HG03025 (cell line): ENCODE measurements around the gene DNAH14.
"Not testable (repeated sequence)": the region's sequence is repeated elsewhere in the genome, so short reads cannot be mapped to it uniquely, and the experiment has no call there.

Experiments used
- ATAC-seq: cut with Tn5 transposase; IDR thresholded peaks from one replicate; pipeline ENCODE4 v1.9.1; 2021; ENCODE audit warnings: mild to moderate bottlenecking, moderate library complexity; ENCODE audit not compliant: unreplicated experiment, low FRiP score

DNAH14 gene

GRCh38 chr1:225374996-225375395 lies 445.5 kb downstream of the DNAH14 start:
- ATAC-seq: no peak

DNA sequence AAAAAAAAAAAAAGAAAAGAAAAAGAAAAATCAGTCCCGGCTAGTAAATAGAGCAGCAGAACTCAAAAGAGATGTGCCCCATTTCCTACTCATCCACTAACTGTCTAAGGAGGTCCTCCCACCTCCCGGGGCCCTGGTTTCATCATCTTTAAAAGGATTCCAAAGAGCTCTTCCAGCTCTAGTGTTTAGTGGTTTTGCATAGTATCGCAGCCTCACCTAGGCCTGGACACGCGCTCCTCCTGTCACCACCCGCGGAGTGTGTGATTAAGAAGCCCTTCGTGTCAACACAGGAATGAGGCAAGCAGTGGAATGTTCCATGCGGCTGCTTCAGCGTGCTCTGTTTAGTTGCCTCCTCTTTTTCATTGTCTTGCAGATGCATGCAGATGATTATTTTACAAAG lies 449.4 kb downstream of the DNAH14 start:
- no peak for ATAC-seq

GRCh38 chr1:225380691-225381090 lies 451.2 kb downstream of the DNAH14 start:
- no peak for ATAC-seq

- not testable (repeated sequence) for ATAC-seq
Measured at GRCh38 chr1:225386860-225387259, 457.4 kb downstream of the DNAH14 start.

DNA sequence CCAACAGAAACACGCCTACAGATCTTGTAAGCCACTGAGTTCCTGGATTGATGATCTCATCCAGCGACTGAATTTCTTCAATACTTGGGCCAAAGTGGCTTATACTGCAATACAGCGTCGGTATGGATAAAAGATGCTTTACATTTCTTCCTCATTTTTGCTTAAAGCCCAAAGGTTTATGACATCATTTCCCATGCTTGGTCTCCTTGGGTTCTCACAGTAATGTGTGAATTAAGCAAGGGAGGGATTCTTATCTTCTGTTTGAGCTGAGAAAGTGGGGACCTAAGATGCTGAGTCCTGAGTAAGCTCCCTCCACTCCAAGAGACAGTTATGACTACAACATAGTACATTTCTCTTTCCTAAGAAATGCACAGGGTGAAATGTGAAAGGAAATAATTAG lies 458.9 kb downstream of the DNAH14 start:
- no peak for ATAC-seq

DNA sequence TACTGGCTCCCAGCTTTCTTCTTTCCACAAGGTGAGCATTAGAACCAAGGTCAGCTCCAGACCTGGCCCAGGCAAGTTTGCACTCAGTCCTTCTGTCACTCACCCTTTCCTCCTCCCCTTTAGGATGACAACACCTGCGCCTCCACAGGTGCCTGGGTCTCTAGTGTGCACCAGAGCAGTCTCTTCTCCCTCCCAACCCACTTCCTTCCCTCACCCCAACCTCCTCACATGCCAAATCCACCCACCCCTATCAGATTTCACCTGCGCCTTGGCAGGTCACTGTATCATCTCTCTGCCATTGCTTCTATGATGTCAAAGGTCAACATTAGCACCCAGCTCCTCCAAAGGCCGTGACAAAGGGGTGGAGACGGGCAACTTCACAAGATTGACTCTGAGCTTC lies 460.4 kb downstream of the DNAH14 start:
- ATAC-seq: no peak

GRCh38 chr1:225396357-225396756 lies 466.9 kb downstream of the DNAH14 start:
- ATAC-seq: no peak

DNA sequence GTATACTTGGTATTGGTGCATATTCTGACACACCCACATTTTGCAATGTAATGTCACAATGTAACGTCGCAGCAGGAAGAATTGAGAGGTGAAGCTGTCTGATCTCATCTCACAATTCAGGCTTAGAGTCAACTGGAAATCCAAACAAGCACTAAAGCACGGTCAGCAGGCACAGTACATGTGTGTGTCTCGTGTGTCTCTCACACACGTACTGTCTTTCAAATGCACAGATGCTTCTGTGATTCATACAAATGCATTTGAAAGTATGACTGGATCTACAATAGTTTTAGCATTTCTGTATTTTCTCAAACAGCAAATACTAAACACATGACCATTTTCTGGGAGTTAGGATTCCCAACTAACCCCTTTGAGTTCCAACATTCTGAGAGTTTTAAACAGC lies 471.5 kb downstream of the DNAH14 start:
- no peak for ATAC-seq

DNA sequence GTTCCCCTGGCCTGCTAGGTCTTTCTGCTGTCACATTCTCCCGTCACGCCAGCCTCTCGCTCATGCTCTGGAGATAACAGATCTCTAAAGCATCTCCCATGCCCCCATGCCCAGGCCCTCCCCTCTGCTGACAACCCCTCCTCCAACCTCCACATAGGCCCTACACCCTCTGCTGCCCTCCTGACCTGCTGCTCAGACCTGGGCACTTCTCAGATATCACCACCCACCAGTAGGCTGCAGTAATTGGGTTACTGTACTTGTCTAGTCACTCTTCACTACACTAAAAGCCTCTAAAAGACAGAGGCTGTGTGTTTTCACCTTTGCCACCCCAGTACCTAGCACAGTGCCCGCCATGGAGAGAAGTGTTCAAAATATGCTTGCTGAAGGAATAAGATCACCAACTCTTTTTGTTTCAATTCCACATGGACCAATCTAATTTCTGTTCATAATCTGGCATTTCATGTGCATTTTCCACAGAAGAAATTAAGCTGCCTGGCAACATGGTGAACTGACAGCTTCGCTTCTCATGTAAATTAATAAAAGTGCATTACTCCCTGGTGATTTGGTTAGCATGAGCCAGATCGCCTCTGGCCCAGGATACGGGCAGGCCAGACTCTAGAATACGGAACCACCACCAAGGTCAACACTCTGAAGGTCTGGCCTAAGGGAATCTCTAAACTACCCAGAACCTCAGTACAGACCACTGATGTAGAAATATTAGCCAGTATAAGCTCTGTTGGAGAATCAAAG lies 477.7 kb downstream of the DNAH14 start:
- ATAC-seq: no peak

DNA sequence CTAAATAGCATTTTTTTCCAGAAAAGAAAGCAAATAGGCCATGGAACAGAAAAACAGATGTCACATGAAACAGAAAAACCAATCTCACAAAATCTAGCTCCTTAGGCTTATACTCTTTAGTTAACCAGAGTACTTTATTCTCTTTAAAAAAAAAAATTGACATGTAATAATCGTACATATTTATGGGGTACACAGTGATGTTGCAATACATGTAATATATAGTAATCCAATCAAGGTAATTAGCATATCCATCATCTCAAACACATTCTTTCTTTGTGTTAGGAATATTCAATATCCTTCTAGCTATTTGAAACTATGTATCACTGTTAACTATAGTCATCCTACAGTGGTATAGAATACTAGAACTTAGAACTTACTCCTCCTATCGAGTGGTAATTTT lies 478.3 kb downstream of the DNAH14 start:
- no peak for ATAC-seq

DNA sequence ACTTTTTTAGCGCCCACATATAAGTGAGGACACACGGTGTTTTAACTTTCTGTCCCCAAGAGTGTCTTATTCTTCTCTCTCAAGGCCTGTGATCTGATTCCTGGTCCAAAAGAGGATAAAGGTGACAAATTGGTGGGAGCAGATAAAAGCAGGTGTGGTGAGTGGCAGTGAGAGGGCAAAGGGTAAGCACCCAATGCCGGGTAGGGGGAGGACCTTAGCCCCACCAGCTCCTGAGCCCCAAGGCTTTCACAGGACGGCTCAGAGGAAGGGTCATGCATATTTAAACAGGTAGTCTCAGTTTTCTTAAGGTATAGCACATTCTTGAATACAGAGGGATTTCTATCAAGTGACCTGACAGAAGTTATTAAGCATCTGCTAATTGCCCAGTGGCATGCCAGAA lies 478.8 kb downstream of the DNAH14 start:
- no peak for ATAC-seq

- no peak for ATAC-seq
Measured at GRCh38 chr1:225409051-225409450, 479.6 kb downstream of the DNAH14 start.

DNA sequence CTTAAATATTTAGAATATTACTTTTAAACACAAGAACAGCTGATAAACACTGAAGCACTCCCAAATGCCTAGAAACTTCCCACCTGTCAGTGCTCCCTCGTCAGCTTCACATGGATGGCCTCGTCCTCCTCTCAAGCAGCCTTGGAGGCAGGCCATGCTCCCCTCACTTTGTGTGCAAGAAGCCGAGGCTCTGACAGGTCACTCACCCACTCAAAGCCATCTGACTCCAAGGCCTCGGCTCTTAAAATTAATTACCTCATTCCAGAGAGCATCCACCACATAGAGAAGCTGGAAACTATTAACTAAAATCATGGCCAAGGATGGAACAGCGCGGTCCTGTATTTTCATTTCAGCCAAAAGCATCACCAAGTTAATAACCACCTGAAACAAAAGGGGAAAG lies 480.6 kb downstream of the DNAH14 start:
- no peak for ATAC-seq

GRCh38 chr1:225412321-225412720 lies 482.8 kb downstream of the DNAH14 start:
- ATAC-seq: no peak

GRCh38 chr1:225412803-225413351 lies 483.4 kb downstream of the DNAH14 start:
- ATAC-seq: no peak

GRCh38 chr1:225413708-225414375 lies 484.4 kb downstream of the DNAH14 start:
- no peak for ATAC-seq

DNA sequence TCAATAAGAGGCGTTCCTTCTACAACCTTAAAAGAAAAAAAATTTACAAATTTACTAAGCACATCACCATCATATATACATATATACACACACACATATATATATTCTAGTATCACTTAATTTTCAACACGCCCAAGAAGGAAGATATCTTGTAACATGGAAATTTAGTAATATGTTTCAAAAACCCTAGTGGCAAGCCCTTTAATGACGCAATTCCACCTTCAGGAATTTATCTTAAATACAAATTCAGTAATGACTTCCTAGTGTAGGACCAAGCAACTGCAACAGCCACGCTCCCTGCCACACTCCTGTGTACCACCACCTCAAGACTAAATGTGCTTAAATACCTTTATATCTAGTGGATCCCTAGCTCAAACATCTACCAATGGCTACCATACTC lies 485.8 kb downstream of the DNAH14 start:
- ATAC-seq: no peak

- ATAC-seq: no peak
Measured at GRCh38 chr1:225415967-225416745, 486.7 kb downstream of the DNAH14 start.

- no peak for ATAC-seq
Measured at GRCh38 chr1:225418059-225418458, 488.6 kb downstream of the DNAH14 start.

DNA sequence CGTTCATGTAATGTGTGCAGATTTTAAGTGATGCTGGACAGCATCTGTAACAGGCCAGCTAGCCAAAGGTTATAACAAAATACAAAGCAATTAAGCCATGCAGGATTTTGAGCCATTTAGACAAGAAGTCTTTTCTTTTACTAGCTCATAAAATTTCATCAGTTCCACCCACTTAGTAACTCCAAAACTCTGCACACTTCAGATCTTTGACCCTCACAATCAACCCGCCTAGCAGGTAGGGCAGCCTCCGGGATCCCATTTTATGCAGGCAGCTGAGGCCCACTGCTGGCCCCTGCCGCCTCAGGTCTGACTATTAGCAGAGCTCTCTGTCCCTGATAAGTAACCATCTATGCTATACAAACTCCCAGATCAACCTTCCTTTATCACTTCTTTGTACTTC lies 489.1 kb downstream of the DNAH14 start:
- no peak for ATAC-seq

DNA sequence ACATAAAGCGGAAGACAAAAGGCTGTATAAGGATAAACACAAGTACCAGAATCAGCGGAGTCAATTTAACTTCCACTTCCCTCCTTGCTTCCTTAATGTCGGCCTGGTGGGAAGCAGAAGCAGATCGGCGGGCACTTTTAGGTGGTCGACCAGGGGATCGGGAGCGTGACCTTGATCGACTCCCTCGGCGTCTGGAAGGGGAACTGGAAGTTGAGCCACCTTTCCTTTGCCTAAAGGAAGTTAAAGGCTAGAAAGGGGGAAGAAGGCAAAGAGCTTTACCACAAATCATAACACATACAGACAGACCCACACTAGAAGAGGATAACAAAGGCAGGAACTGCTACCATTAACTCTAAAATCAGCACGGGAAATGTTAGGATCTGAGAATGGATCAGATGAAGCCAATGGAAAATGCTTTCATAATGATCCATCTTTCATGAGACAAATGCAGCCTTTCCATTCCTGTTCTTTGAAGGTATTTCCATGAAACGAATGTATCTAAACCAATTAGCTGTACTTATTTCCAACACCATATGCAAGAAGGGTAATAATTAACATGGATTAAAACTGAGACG lies 492.6 kb downstream of the DNAH14 start:
- no peak for ATAC-seq
